ENCODE results near the gene ARHGAP8.

The ARHGAP8 gene

GRCh38 chr22:44804327-44804726 lies 52.0 kb downstream of the ARHGAP8 start:
- Histone ChIP-seq H3K4me1 (ENCODE audit: control insufficient read depth, insufficient read depth, low read length, poor library complexity, severe bottlenecking) (peaks cover 3% of the 10 kb centered on the region), H3K4me3 (ENCODE audit: extremely low read depth, insufficient read depth, low read length, poor library complexity, severe bottlenecking) (no peak overlapping the region), H3K9me3 (ENCODE audit: control insufficient read depth, low read length) (no peaks in the 10 kb centered on the region), H3K36me3 (ENCODE audit: control insufficient read depth, insufficient read depth, low read length) (no peaks in the 10 kb centered on the region), H3K27ac (ENCODE audit: low read depth, low read length, severe bottlenecking) (no peak overlapping the region)
- WGBS, 2 experiments (ENCODE audit: insufficient coverage in 2 of 2), result 88 to 93% methylated on average over 5 to 7 of the region's 7 CpGs

- 94 to 97% methylated on average over 9 of the region's 9 CpGs for WGBS, 2 experiments (ENCODE audit: insufficient coverage in 2 of 2)
- Histone ChIP-seq H3K27ac (ENCODE audit: low read depth, low read length, severe bottlenecking) (no peak overlapping the region), H3K36me3 (ENCODE audit: control insufficient read depth, insufficient read depth, low read length) (no peaks in the 10 kb centered on the region), H3K4me1 (ENCODE audit: control insufficient read depth, insufficient read depth, low read length, poor library complexity, severe bottlenecking) (no peaks in the 10 kb centered on the region), H3K9me3 (ENCODE audit: control insufficient read depth, low read length) (no peaks in the 10 kb centered on the region), H3K4me3 (ENCODE audit: extremely low read depth, insufficient read depth, low read length, poor library complexity, severe bottlenecking) (no peak overlapping the region)
These were observed 53.3 kb downstream of the ARHGAP8 start for GRCh38 chr22:44805711-44806110.

GRCh38 chr22:44807232-44807631 lies 54.9 kb downstream of the ARHGAP8 start:
- Histone ChIP-seq H3K4me1 (ENCODE audit: control insufficient read depth, insufficient read depth, low read length, poor library complexity, severe bottlenecking) (no peaks in the 10 kb centered on the region), H3K36me3 (ENCODE audit: control insufficient read depth, insufficient read depth, low read length) (no peaks in the 10 kb centered on the region), H3K27ac (ENCODE audit: low read depth, low read length, severe bottlenecking) (no peak overlapping the region), H3K4me3 (ENCODE audit: extremely low read depth, insufficient read depth, low read length, poor library complexity, severe bottlenecking) (no peak overlapping the region), H3K9me3 (ENCODE audit: control insufficient read depth, low read length) (no peaks in the 10 kb centered on the region)
- WGBS, 2 experiments (ENCODE audit: insufficient coverage in 2 of 2), result 77% methylated on average over 5 to 7 of the region's 7 CpGs

- H3K4me3 ChIP-seq (ENCODE audit: extremely low read depth, insufficient read depth, low read length, poor library complexity, severe bottlenecking), result no peak overlapping the region
- no peaks in the 10 kb centered on the region for H3K4me1 ChIP-seq (ENCODE audit: control insufficient read depth, insufficient read depth, low read length, poor library complexity, severe bottlenecking)
- H3K9me3 ChIP-seq (ENCODE audit: control insufficient read depth, low read length), result no peaks in the 10 kb centered on the region
- 85 to 88% methylated on average over 17 to 18 of the region's 21 CpGs for WGBS, 2 experiments (ENCODE audit: insufficient coverage in 2 of 2)
- H3K27ac ChIP-seq (ENCODE audit: low read depth, low read length, severe bottlenecking), result no peak overlapping the region
- H3K36me3 ChIP-seq (ENCODE audit: control insufficient read depth, insufficient read depth, low read length), result no peaks in the 10 kb centered on the region
These were observed 55.7 kb downstream of the ARHGAP8 start for GRCh38 chr22:44807915-44808690.

- H3K9me3 ChIP-seq (ENCODE audit: control insufficient read depth, low read length), result no peaks in the 10 kb centered on the region
- no peak overlapping the region for H3K4me3 ChIP-seq (ENCODE audit: extremely low read depth, insufficient read depth, low read length, poor library complexity, severe bottlenecking)
- no peaks in the 10 kb centered on the region for H3K36me3 ChIP-seq (ENCODE audit: control insufficient read depth, insufficient read depth, low read length)
- H3K27ac ChIP-seq (ENCODE audit: low read depth, low read length, severe bottlenecking), result no peak overlapping the region
- H3K4me1 ChIP-seq (ENCODE audit: control insufficient read depth, insufficient read depth, low read length, poor library complexity, severe bottlenecking), result no peaks in the 10 kb centered on the region
- 86 to 90% methylated on average over 10 to 11 of the region's 11 CpGs for WGBS, 2 experiments (ENCODE audit: insufficient coverage in 2 of 2)
These were observed 57.1 kb downstream of the ARHGAP8 start for GRCh38 chr22:44809456-44809855.

GRCh38 chr22:44811141-44811540 lies 58.8 kb downstream of the ARHGAP8 start:
- WGBS, 2 experiments (ENCODE audit: insufficient coverage in 2 of 2), result 89 to 94% methylated on average over 12 to 13 of the region's 13 CpGs
- no peak overlapping the region for H3K27ac ChIP-seq (ENCODE audit: low read depth, low read length, severe bottlenecking)
- H3K9me3 ChIP-seq (ENCODE audit: control insufficient read depth, low read length), result no peaks in the 10 kb centered on the region
- no peak overlapping the region for H3K4me3 ChIP-seq (ENCODE audit: extremely low read depth, insufficient read depth, low read length, poor library complexity, severe bottlenecking)
- no peaks in the 10 kb centered on the region for H3K36me3 ChIP-seq (ENCODE audit: control insufficient read depth, insufficient read depth, low read length)
- H3K4me1 ChIP-seq (ENCODE audit: control insufficient read depth, insufficient read depth, low read length, poor library complexity, severe bottlenecking), result peaks cover 6% of the 10 kb centered on the region

- Histone ChIP-seq H3K9me3 (ENCODE audit: control insufficient read depth, low read length) (no peaks in the 10 kb centered on the region), H3K4me3 (ENCODE audit: extremely low read depth, insufficient read depth, low read length, poor library complexity, severe bottlenecking) (no peak overlapping the region), H3K36me3 (ENCODE audit: control insufficient read depth, insufficient read depth, low read length) (no peaks in the 10 kb centered on the region), H3K27ac (ENCODE audit: low read depth, low read length, severe bottlenecking) (no peak overlapping the region), H3K4me1 (ENCODE audit: control insufficient read depth, insufficient read depth, low read length, poor library complexity, severe bottlenecking) (peaks cover 9% of the 10 kb centered on the region)
- WGBS, 2 experiments (ENCODE audit: insufficient coverage in 2 of 2), result 48 to 49% methylated on average over 2 of the region's 2 CpGs
These were observed 61.0 kb downstream of the ARHGAP8 start for GRCh38 chr22:44813416-44813815.

GRCh38 chr22:44814266-44815098 lies 62.1 kb downstream of the ARHGAP8 start:
- WGBS, 2 experiments (ENCODE audit: insufficient coverage in 2 of 2), result 90 to 92% methylated on average over 24 to 25 of the region's 25 CpGs
- Histone ChIP-seq H3K4me1 (ENCODE audit: control insufficient read depth, insufficient read depth, low read length, poor library complexity, severe bottlenecking) (peaks cover 9% of the 10 kb centered on the region), H3K27ac (ENCODE audit: low read depth, low read length, severe bottlenecking) (no peak overlapping the region), H3K36me3 (ENCODE audit: control insufficient read depth, insufficient read depth, low read length) (no peaks in the 10 kb centered on the region), H3K9me3 (ENCODE audit: control insufficient read depth, low read length) (no peaks in the 10 kb centered on the region), H3K4me3 (ENCODE audit: extremely low read depth, insufficient read depth, low read length, poor library complexity, severe bottlenecking) (no peak overlapping the region)

- Histone ChIP-seq H3K9me3 (ENCODE audit: control insufficient read depth, low read length) (no peaks in the 10 kb centered on the region), H3K4me3 (ENCODE audit: extremely low read depth, insufficient read depth, low read length, poor library complexity, severe bottlenecking) (no peak overlapping the region), H3K4me1 (ENCODE audit: control insufficient read depth, insufficient read depth, low read length, poor library complexity, severe bottlenecking) (peaks cover 9% of the 10 kb centered on the region), H3K27ac (ENCODE audit: low read depth, low read length, severe bottlenecking) (no peak overlapping the region), H3K36me3 (ENCODE audit: control insufficient read depth, insufficient read depth, low read length) (no peaks in the 10 kb centered on the region)
- WGBS, 2 experiments (ENCODE audit: insufficient coverage in 2 of 2), result 84 to 89% methylated on average over 20 to 25 of the region's 27 CpGs
These were observed 63.0 kb downstream of the ARHGAP8 start for GRCh38 chr22:44815099-44816070.

GRCh38 chr22:44816141-44816540 lies 63.8 kb downstream of the ARHGAP8 start:
- H3K36me3 ChIP-seq (ENCODE audit: control insufficient read depth, insufficient read depth, low read length), result no peaks in the 10 kb centered on the region
- H3K4me1 ChIP-seq (ENCODE audit: control insufficient read depth, insufficient read depth, low read length, poor library complexity, severe bottlenecking), result peaks cover 9% of the 10 kb centered on the region
- WGBS, 2 experiments (ENCODE audit: insufficient coverage in 2 of 2), result 85 to 90% methylated on average over 6 to 11 of the region's 11 CpGs
- no peaks in the 10 kb centered on the region for H3K9me3 ChIP-seq (ENCODE audit: control insufficient read depth, low read length)
- no peak overlapping the region for H3K27ac ChIP-seq (ENCODE audit: low read depth, low read length, severe bottlenecking)
- H3K4me3 ChIP-seq (ENCODE audit: extremely low read depth, insufficient read depth, low read length, poor library complexity, severe bottlenecking), result no peak overlapping the region
